ENCODE results near the gene C1QC. TPM values are rescaled to one million over a fixed set of nuclear protein-coding genes. Genes with fewer than 3 reads are reported as not detected.

The C1QC gene
- total and polyA plus RNA-seq, 2 experiments from 2014 or later: not detected

GRCh38 chr1:22638476-22639234, 4.8 kb upstream of the C1QC start (continued):
- no peak for TF ChIP-seq ETS1 (IDR thresholded peaks at IDR 0.05)
- TF ChIP-seq EZH2 (IDR thresholded peaks at IDR 0.05; ENCODE audit: low read depth, unreplicated experiment): no peak
- TF ChIP-seq CTCF (conservative IDR thresholded peaks at IDR 0.05; ENCODE audit: low read depth in 2 of 2): no peak

DNA sequence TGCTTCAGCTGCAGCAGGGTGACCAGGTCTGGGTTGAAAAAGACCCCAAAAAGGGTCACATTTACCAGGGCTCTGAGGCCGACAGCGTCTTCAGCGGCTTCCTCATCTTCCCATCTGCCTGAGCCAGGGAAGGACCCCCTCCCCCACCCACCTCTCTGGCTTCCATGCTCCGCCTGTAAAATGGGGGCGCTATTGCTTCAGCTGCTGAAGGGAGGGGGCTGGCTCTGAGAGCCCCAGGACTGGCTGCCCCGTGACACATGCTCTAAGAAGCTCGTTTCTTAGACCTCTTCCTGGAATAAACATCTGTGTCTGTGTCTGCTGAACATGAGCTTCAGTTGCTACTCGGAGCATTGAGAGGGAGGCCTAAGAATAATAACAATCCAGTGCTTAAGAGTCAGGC, 4.1 kb upstream of the C1QC start:
- H3K36me3 Mint-ChIP-seq (ENCODE audit: low read depth): no peaks in the 10 kb centered on the region
- peak overlapping the region; percentile 7; the same call in 1 of the 2 replicates for H3K4me2 ChIP-seq
- TF ChIP-seq CTCF (conservative IDR thresholded peaks at IDR 0.05; ENCODE audit: low read depth in 2 of 2) (peak; percentile 56 to 75), ETS1 (IDR thresholded peaks at IDR 0.05) (no peak)
- H3K27me3 Mint-ChIP-seq (ENCODE audit: insufficient read depth, low read depth, poor library complexity): peaks cover 7% of the 10 kb centered on the region
- H2AFZ ChIP-seq: peak overlapping the region; percentile 75; the same call in 1 of the 2 replicates
- peaks cover 8% of the 10 kb centered on the region for H3K4me1 Mint-ChIP-seq
- no peaks in the 10 kb centered on the region; the same call in 1 of the 2 replicates for H3K4me1 ChIP-seq (ENCODE audit: insufficient read depth)
- DNase-seq (ENCODE audit: low spot score) (peak; percentile 91), ATAC-seq (peak; percentile 80)
- H3F3A ChIP-seq (replicated peaks; ENCODE audit: low read depth): no peaks in the 10 kb centered on the region
- no peaks in the 10 kb centered on the region for H3K79me2 ChIP-seq (replicated peaks; ENCODE audit: insufficient read depth)
- no peaks in the 10 kb centered on the region for H3K27me3 ChIP-seq (ENCODE audit: insufficient read depth)
- H3K9me2 ChIP-seq (ENCODE audit: insufficient read depth): no peaks in the 10 kb centered on the region
- no peaks in the 10 kb centered on the region; the same call in 2 of the 3 replicates for H3K9me3 Mint-ChIP-seq
- no peak overlapping the region for H3K27ac ChIP-seq (ENCODE audit: low read depth)
- H4K20me1 ChIP-seq (replicated peaks; ENCODE audit: insufficient read depth): no peaks in the 10 kb centered on the region
- H3K4me3 ChIP-seq: no peak overlapping the region
- no peaks in the 10 kb centered on the region for H3K36me3 ChIP-seq (ENCODE audit: insufficient read depth)
- H3K27ac Mint-ChIP-seq: no peak overlapping the region
- no peak overlapping the region for H3K4me3 Mint-ChIP-seq

- H3K27ac ChIP-seq (ENCODE audit: low read depth): no peak overlapping the region
- Mint-ChIP-seq H3K9me3 (no peaks in the 10 kb centered on the region), H3K27ac (no peak overlapping the region), H3K4me3 (no peak overlapping the region), H3K36me3 (ENCODE audit: low read depth) (no peaks in the 10 kb centered on the region), H3K27me3 (ENCODE audit: insufficient read depth, low read depth, poor library complexity) (peaks cover 10% of the 10 kb centered on the region), H3K4me1 (peaks cover 8% of the 10 kb centered on the region)
- no peaks in the 10 kb centered on the region; the same call in 1 of the 2 replicates for H3K4me1 ChIP-seq (ENCODE audit: insufficient read depth)
- no peaks in the 10 kb centered on the region for H3F3A ChIP-seq (replicated peaks; ENCODE audit: low read depth)
- no peak overlapping the region for H3K4me2 ChIP-seq
- H2AFZ ChIP-seq: no peak overlapping the region
- no peaks in the 10 kb centered on the region for H3K27me3 ChIP-seq (ENCODE audit: insufficient read depth)
- no peaks in the 10 kb centered on the region for H3K79me2 ChIP-seq (replicated peaks; ENCODE audit: insufficient read depth)
- H3K9me2 ChIP-seq (ENCODE audit: insufficient read depth): no peaks in the 10 kb centered on the region
- no peaks in the 10 kb centered on the region for H4K20me1 ChIP-seq (replicated peaks; ENCODE audit: insufficient read depth)
- H3K36me3 ChIP-seq (ENCODE audit: insufficient read depth): no peaks in the 10 kb centered on the region
- DNase-seq (ENCODE audit: low spot score) (no peak), ATAC-seq (no peak)
- H3K4me3 ChIP-seq: no peak overlapping the region
- no peak for TF ChIP-seq STAT1 (IDR thresholded peaks at IDR 0.05; ENCODE audit: unreplicated experiment)
- no peak for TF ChIP-seq CREB1 (CRISPR knock-in tag; IDR thresholded peaks at IDR 0.05; ENCODE audit: low read depth)
These were observed 2.2 kb upstream of the C1QC start for GRCh38 chr1:22641247-22641646.
